Measurements from ENCODE around the gene CTNNA2. TPM values are rescaled to one million over a fixed set of nuclear protein-coding genes. Genes with fewer than 3 reads are reported as not detected.

The CTNNA2 gene
- total RNA-seq, 1 experiment from 2014 or later, result 5.5 TPM

DNA sequence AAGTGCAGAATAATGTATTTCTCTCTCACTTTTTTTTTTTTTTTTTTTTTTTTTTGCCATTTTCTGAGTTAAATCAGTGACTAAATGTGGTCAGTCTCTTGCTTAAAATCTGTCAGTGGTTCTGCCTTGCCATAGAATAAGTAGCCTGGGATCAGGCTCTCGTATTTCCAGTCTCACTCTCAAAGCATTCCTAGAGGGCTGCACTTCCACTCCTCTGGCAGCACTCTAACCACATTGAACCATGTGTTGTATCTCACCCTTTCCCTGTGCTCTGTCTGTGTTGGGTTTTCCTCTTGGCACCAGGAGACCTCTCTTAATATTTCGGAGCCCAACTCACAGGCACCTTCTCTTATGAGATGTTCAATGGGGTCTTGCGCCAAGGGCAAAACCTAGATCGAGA lies 304.4 kb downstream of the CTNNA2 start:
- H3K79me2 ChIP-seq (ENCODE audit: insufficient read depth, low read length), result no peaks in the 10 kb centered on the region
- no peak overlapping the region for H2BK20ac ChIP-seq (ENCODE audit: low read depth, low read length, poor library complexity, severe bottlenecking)
- no peak overlapping the region for H3K23ac ChIP-seq (ENCODE audit: insufficient read length, low read depth, low read length)
- H3K27ac ChIP-seq (ENCODE audit: insufficient read length, low read depth, low read length), result no peak overlapping the region
- no peak overlapping the region for H2AK5ac ChIP-seq (ENCODE audit: insufficient read length, low read length)
- no peak overlapping the region for H2BK5ac ChIP-seq (ENCODE audit: insufficient read length, low read length)
- Mint-ChIP-seq H3K9me3 (peaks cover 0 to 4% of the 10 kb centered on the region in 2 experiments; a peak in 2 of 5 replicates), H3K27ac (peak overlapping the region in 1 of 3 experiments; percentile 2; a peak in 2 of 7 replicates), H3K4me1 (peaks cover 5 to 7% of the 10 kb centered on the region in 2 experiments), H3K4me3 (no peak overlapping the region), H3K27me3 (ENCODE audit: low read depth) (no peaks in the 10 kb centered on the region), H3K36me3 (ENCODE audit: insufficient read depth in 1 of 3, low read depth in 3 of 3) (no peaks in the 10 kb centered on the region; a peak in 1 of 7 replicates)
- H3K56ac ChIP-seq (ENCODE audit: insufficient read length, low read depth, low read length), result no peak overlapping the region
- H3K79me1 ChIP-seq (ENCODE audit: insufficient read depth, low read depth, low read length, poor library complexity, severe bottlenecking), result no peaks in the 10 kb centered on the region
- peak overlapping the region; percentile 65 for H2BK12ac ChIP-seq (ENCODE audit: insufficient read length, low read depth, low read length)
- no peak overlapping the region for H3T11ph ChIP-seq (ENCODE audit: low read length)
- no peak overlapping the region for H4K8ac ChIP-seq (replicated peaks; ENCODE audit: insufficient read length, low read depth, low read length)
- H3K4me1 ChIP-seq (ENCODE audit: insufficient read depth, low read length), result no peaks in the 10 kb centered on the region
- H2BK120ac ChIP-seq (ENCODE audit: low read depth, low read length, poor library complexity, severe bottlenecking), result no peak overlapping the region
- no peak overlapping the region for H3K9ac ChIP-seq (ENCODE audit: extremely low read depth, insufficient read length, low read length)
- H3K4me2 ChIP-seq (ENCODE audit: insufficient read depth, insufficient read length, low read length), result no peak overlapping the region
- TF ChIP-seq, protein P1, sequence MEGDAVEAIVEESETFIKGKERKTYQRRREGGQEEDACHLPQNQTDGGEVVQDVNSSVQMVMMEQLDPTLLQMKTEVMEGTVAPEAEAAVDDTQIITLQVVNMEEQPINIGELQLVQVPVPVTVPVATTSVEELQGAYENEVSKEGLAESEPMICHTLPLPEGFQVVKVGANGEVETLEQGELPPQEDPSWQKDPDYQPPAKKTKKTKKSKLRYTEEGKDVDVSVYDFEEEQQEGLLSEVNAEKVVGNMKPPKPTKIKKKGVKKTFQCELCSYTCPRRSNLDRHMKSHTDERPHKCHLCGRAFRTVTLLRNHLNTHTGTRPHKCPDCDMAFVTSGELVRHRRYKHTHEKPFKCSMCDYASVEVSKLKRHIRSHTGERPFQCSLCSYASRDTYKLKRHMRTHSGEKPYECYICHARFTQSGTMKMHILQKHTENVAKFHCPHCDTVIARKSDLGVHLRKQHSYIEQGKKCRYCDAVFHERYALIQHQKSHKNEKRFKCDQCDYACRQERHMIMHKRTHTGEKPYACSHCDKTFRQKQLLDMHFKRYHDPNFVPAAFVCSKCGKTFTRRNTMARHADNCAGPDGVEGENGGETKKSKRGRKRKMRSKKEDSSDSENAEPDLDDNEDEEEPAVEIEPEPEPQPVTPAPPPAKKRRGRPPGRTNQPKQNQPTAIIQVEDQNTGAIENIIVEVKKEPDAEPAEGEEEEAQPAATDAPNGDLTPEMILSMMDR (conservative IDR thresholded peaks at IDR 0.05), result no peak
- H3K9me3 ChIP-seq (ENCODE audit: control insufficient read depth, low read depth, low read length), result no peaks in the 10 kb centered on the region
- WGBS (ENCODE audit: extremely low coverage, insufficient read length, low lambda C conversion rate), result no CpG with 5 or more reads among the region's 4 CpGs
- DNase-seq, result no peak
- no peak overlapping the region for H2BK15ac ChIP-seq (ENCODE audit: low read depth, low read length)
- H3K18ac ChIP-seq (ENCODE audit: insufficient read length, low read depth, low read length), result no peak overlapping the region
- no peaks in the 10 kb centered on the region for H4K20me1 ChIP-seq (ENCODE audit: control insufficient read depth, insufficient read depth, insufficient read length)
- H3K27me3 ChIP-seq (ENCODE audit: insufficient read depth, low read length), result no peaks in the 10 kb centered on the region
- no peak overlapping the region for H4K91ac ChIP-seq (ENCODE audit: insufficient read length, low read depth, low read length)
- no peaks in the 10 kb centered on the region for H3K23me2 ChIP-seq (ENCODE audit: insufficient read length, low read depth, low read length, poor library complexity, severe bottlenecking)
- H3K4ac ChIP-seq (ENCODE audit: low read depth, low read length), result no peak overlapping the region
- no peak overlapping the region for H2AFZ ChIP-seq (ENCODE audit: low read length)
- no peak overlapping the region for H4K5ac ChIP-seq (ENCODE audit: insufficient read length, low read depth, low read length)
- H3K14ac ChIP-seq (ENCODE audit: insufficient read depth, low read length), result no peak overlapping the region

Measured in H9 (cell line).